HG03439 (cell line): ENCODE measurements around the gene COX6A2.
"Not testable (repeated sequence)": the region's sequence is repeated elsewhere in the genome, so short reads cannot be mapped to it uniquely, and the experiment has no call there.

ENCODE experiments used
- ATAC-seq: cut with Tn5 transposase; IDR thresholded peaks from one replicate; pipeline ENCODE4 v1.9.1; 2021; ENCODE audit warnings: mild to moderate bottlenecking, moderate library complexity; ENCODE audit not compliant: unreplicated experiment

COX6A2 gene

GRCh38 chr16:31461921-31462804 is 34.0 kb upstream of the COX6A2 start:
- ATAC-seq = no peak

DNA sequence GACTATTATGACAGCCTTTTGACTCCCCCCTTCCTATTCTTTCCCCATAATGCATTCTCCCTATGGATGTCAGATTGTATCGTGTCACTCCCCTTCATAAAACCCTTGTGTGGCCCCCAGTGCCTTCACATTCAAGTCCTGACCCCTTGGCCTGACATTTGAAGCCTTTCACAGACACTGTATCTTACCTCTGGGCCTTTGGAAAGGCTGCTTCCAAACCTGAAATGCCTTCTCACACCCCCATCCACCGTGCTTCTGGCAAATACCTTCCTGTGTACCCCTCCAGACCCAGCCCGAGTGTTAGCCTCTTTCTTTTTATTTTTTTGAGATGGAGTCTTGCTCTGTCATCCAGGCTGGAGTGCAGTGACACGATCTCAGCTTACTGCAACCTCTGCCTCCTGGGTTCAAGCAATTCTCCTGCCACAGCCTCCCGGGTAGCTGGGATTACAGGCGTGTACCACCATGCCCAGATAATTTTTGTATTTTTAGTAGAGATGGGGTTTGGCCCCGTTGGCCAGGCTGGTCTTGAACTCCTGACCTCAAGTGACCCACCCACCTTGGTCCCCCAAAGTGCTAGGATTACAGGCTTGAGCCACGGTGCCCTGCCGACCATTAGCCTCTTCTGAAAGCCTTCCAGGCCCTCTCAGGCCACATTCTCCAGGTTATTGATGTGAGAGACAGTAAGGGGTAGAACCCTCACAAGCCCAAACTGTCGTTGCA is 33.2 kb upstream of the COX6A2 start:
- ATAC-seq = no peak

DNA sequence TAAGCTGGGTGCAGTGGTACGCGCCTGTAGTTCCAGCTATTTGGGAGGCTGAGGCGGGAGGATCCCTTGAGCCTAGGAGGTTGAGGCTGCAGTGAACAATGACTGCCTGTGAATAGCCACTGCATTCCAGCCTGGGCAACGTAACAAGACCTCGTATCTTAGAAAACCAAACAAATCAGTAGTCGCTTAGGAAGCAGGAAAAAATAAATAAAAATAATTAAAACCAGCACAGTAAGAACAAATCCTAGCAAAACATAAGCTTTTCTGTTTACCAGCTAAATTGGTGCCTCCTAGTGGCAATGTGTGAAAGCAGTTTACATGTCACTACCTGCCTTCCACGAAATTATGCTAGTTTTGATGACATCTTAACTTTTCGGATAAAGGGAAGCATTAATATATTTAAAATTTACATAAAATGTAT is 32.4 kb upstream of the COX6A2 start:
- ATAC-seq = no peak

GRCh38 chr16:31459687-31460581 is 31.8 kb upstream of the COX6A2 start:
- ATAC-seq = peak; percentile 68

DNA sequence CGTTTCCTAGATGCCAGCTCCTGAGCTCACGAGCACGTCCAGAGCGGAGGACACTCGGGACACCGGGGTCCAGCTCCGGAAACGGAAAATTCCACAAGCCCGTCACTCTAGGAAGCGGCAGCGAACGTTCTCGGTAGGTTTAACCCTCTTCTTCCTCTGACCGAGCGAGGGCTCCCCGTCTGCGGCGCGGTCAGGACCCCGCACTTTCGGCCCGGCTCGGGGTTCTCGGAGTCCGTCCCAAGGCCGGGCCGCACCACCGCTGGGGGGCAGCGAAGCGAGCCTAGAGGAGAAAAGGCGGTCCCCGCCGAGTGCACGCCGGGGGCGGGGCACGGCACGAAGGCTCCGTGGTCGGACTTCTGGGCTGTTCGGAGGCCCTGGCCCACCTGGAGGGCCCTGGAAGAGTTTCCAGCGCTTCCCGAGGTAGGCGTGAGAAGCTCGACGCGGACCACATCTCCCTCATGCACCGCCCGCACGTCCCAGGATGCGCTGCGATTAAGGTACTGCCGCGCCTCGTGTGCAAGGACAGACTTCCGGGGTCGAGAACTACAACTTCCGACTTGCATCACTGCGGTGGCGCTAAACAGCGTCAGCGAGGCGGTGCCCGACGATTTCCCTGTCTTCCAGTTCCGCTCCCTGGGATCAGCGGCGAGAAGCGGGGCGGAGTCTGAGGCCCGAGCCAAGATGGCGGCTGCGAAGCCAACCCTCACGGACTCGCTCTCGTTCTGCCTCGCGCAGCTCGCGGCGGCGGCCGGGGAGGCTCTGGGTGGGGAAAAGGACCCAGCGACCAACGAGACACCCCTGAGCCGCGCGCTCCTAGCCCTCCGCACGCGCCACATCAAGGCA is 30.9 kb upstream of the COX6A2 start, which contains the start of gene ARMC5:
Gene ARMC5 (plus strand): TSS at position 658 of the 843 bp plus-strand sequence. CDS start 24 bp downstream, at position 682.
- peak; percentile 75 for ATAC-seq

DNA sequence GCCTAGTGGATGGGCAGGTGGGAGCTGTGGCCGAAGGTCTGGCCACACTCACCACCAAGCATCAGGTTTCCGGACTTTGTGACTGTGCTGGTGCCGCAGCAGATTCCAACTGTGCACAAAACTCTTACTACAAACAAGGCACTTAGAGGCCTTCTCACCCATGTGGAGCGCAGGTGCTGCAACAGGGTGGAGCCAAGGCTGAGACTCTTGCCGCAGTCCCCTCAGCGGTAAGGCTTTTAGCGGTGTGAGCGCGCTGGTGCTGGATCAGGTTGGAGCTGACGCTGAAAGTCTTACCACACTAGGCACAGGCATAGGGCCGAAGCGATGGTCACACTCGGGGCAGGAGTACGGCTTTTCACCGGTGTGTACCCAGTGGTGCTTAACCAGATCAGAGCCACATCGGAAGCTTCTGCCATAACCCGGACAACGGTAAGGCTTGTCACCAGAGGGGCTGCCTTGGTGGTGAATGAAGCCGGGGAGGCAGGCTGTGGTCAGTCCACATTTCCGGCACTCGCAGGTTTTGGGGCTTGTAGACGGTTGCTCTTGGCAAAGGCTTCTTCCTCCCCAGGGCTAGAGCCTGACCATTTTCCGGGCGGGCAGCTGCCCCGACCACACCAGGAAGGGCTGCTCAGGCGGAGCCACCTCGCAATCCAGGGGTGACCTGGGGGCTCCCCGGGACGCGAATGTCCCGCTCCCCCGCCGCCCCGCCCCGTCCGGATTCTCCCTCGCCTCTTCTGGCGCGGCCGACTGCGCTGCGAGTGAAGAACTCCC is 30.1 kb upstream of the COX6A2 start:
- peak; percentile 3 for ATAC-seq

GRCh38 chr16:31456988-31457360 is 28.8 kb upstream of the COX6A2 start:
- ATAC-seq = no peak

- no peak for ATAC-seq
Observed at GRCh38 chr16:31455601-31456314, 27.6 kb upstream of the COX6A2 start.

DNA sequence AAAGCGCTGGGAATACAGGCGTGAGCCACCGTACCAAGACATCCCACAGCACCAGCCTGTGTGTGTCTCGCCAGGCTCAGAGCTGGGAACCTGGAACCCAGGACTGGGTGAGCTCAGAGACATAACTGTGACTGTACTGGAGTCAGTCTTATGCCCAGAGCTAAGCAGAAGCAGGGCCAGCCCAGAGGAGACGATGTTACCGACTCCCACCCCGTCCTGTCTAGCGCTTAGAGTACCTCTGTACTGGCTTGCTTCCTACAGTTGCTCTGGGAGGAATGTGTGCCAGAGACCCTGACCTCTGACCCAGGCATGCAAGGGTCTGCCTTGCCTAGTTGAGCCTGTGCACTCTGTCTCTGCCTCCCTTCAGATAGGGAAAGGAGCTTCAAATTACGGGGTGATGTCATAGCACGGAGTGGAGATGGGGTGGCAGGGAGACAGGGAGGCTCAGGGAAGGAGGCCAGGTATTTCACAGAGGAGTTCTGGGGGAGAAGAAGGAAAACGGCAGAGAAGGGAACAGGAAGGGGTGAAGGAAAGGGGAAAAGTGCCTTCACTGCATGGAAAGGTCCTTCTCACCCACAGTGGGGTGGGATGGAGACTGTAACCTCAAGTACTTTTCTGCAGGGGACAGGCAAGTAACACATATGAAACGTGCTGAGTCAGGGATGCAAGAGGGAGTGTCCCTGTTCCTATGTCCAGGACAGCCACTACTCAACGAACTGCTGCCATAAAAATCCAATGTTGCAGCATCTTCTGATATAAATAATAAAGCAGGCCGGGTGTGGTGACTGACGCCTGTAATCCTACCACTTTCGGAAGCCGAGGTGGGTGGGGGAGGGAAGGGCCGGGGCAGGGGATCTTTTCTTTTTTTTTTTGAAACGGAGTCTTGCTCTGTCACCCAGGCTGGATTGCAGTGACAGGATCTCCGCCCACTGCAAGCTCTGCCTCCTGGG is 25.4 kb upstream of the COX6A2 start:
- no peak for ATAC-seq

DNA sequence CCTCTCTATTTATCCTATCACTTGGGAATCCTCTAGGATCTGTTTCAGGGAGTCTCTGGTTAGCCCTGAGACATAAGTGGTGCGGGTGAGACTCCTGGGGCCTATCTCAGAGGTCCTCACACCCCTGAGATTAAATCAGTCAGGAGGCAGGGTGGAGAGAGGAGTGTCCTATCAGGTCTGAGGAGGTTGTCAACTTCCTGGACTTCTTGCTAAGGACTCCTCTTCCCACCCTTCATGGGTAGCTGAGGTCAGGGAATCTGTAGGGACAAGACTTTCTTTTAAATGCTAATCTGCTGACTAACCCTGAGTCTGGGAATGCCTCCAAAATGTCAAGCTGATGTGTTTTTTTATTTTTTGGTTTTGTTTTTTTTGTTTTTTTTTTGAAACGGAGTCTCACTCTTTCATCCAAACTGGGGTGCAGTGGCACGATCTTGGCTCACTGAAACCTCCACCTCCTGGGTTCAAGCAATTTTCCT is 24.5 kb upstream of the COX6A2 start:
- ATAC-seq = no peak

GRCh38 chr16:31451681-31452351 is 23.7 kb upstream of the COX6A2 start:
- no peak for ATAC-seq

GRCh38 chr16:31451201-31451600 is 23.0 kb upstream of the COX6A2 start:
- no peak for ATAC-seq

- not testable (repeated sequence) for ATAC-seq
Observed at GRCh38 chr16:31445931-31446330, 17.8 kb upstream of the COX6A2 start.

DNA sequence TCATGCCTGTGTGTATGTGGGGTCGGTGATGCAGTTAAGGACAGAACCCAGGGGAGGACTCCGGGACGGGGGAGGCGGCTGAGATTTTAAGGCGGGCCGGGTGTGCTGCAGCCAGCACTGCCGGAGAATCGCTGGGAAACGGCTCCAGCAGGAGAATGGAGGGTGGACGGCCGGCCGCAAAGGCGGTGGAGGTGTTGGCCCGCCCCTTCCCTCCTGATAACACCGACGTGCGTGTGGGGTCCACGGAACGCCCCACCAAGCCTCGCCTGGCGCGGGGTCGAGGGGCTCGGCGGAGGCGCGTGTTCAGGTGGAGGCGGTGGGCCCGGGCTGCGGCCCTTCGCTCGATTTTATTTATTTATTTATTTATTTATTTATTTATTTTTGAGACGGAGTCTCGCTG is 13.8 kb upstream of the COX6A2 start:
- no peak for ATAC-seq

DNA sequence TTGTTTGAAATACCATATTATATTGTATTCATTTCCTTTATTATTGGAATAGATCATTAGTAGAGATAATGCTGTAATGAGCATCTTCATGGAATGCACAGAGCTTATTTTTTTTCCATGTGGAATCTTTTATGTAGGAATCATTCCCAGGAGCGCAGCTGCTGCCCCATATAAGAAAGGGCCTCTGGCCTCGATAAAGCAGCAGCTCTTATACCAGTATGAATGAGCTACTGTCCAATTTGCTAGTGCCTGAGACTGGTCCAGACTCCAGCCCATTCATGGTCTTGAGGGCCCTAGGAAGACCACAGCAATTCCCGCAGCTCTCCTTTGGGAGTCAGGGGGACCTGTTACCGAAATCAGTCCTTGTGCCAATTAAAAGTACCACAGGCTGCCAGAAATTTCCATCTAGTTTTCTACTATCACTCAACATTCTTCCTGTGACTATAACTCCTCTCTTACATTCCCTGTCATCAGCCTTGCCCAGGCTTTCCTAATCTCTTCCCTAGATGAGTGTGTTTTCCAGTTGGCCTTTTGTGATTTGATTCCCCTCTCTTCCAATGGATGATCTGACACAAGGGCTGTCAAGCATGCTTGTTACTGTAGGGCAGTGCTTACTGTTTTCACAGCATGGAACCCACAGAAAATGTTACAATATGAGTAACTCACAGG is 12.5 kb upstream of the COX6A2 start:
- no peak for ATAC-seq

GRCh38 chr16:31439519-31439918 is 11.4 kb upstream of the COX6A2 start:
- ATAC-seq = no peak
